HL-60 (cell line): ENCODE data around the gene TGFBR1.
A peak's percentile ranks its signal among the peaks of the same experiment; 100 is the strongest.

ENCODE experiments used
- DNase-seq, 2 experiments: peaks; one replicate each; pipeline ENCODE4 v3.0.0-alpha.2; 2010 to 2020; ENCODE audit warnings: low read depth in 1 of 2, low spot score in 1 of 2
- H3K27ac ChIP-seq: fragments of 250-450 bp; sonication (Bioruptor Pico); replicated peaks from 2 replicates; pipeline ENCODE4 v1.5.1; 2020; ENCODE audit warnings: mild to moderate bottlenecking, moderate library complexity
- H3K27me3 ChIP-seq: fragments of 250-450 bp; sonication (Bioruptor Pico); 2 replicates; pipeline ENCODE4 v1.5.1; 2021; ENCODE audit warnings: mild to moderate bottlenecking, moderate library complexity; ENCODE audit not compliant: insufficient read depth, poor library complexity, severe bottlenecking
- H3K4me3 ChIP-seq: replicated peaks from 2 replicates; pipeline ENCODE4 v1.5.1; 2011; ENCODE audit warnings: mild to moderate bottlenecking, control low read depth, low read length; ENCODE audit not compliant: insufficient read depth
- GABPA ChIP-seq: IDR thresholded peaks from 2 replicates; pipeline ENCODE4 v1.6.1; 2012; ENCODE audit warnings: low read depth
- POLR2AphosphoS5 ChIP-seq: IDR thresholded peaks from 2 replicates; pipeline ENCODE4 v1.6.1; 2012; ENCODE audit warnings: low read depth
- SPI1 ChIP-seq: IDR thresholded peaks from 2 replicates; pipeline ENCODE4 v1.6.1; 2012; ENCODE audit warnings: low read depth, mild to moderate bottlenecking, borderline replicate concordance
- TF ChIP-seq, protein P1 (sequence below): IDR thresholded peaks from one replicate; pipeline ENCODE4 v1.5.1; 2011; ENCODE audit warnings: low read length, control low read depth, inconsistent platforms; ENCODE audit not compliant: insufficient read depth
- TF ChIP-seq, protein P2 (sequence below): IDR thresholded peaks from 2 replicates; pipeline ENCODE4 v1.6.1; 2012; ENCODE audit warnings: low read depth; ENCODE audit not compliant: insufficient replicate concordance

TGFBR1 gene

GRCh38 chr9:99114049-99114440 is 9.1 kb downstream of the TGFBR1 start:
- Histone ChIP-seq H3K27me3 (no peaks in the 10 kb centered on the region), H3K27ac (no peak overlapping the region; the same call in 1 of the 2 replicates), H3K4me3 (no peak overlapping the region)
- no peak for DNase-seq
- TF ChIP-seq POLR2AphosphoS5: no peak
- no peak for TF ChIP-seq GABPA

DNA sequence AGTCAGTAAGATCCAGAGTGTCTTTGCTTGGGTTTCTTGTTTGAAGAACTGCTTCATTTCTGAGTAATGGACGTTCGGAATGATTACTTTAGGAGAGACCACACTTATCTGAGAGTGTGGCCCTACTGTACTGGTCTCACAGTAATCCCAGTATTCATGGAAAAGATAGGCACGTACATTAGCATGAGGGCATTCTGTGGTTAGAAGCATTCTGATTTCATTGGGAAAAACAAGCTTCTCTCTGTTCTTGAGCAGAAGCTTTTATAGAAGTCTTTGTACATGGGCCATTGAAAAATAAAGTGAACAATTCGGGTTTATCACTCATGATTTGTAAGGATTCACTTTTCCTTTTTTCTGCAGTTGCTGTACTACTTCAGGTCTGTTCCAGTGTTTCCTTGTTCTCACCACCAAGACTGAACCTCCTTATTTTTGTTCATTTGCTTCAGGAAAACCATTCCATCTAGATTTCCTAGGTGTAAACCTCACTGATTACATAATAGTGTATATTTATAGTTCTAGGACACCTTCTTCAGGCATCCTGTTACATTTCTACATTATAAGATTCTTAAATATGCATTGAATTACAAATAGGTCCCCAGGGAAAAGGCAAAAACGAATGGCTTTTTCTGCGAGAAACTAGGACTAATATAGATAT is 10.1 kb downstream of the TGFBR1 start:
- H3K4me3 ChIP-seq: no peak overlapping the region
- no peaks in the 10 kb centered on the region for H3K27me3 ChIP-seq
- TF ChIP-seq GABPA (no peak), SPI1 (no peak), POLR2AphosphoS5 (no peak)
- TF ChIP-seq, protein P1, sequence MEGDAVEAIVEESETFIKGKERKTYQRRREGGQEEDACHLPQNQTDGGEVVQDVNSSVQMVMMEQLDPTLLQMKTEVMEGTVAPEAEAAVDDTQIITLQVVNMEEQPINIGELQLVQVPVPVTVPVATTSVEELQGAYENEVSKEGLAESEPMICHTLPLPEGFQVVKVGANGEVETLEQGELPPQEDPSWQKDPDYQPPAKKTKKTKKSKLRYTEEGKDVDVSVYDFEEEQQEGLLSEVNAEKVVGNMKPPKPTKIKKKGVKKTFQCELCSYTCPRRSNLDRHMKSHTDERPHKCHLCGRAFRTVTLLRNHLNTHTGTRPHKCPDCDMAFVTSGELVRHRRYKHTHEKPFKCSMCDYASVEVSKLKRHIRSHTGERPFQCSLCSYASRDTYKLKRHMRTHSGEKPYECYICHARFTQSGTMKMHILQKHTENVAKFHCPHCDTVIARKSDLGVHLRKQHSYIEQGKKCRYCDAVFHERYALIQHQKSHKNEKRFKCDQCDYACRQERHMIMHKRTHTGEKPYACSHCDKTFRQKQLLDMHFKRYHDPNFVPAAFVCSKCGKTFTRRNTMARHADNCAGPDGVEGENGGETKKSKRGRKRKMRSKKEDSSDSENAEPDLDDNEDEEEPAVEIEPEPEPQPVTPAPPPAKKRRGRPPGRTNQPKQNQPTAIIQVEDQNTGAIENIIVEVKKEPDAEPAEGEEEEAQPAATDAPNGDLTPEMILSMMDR: no peak
- TF ChIP-seq, protein P2, sequence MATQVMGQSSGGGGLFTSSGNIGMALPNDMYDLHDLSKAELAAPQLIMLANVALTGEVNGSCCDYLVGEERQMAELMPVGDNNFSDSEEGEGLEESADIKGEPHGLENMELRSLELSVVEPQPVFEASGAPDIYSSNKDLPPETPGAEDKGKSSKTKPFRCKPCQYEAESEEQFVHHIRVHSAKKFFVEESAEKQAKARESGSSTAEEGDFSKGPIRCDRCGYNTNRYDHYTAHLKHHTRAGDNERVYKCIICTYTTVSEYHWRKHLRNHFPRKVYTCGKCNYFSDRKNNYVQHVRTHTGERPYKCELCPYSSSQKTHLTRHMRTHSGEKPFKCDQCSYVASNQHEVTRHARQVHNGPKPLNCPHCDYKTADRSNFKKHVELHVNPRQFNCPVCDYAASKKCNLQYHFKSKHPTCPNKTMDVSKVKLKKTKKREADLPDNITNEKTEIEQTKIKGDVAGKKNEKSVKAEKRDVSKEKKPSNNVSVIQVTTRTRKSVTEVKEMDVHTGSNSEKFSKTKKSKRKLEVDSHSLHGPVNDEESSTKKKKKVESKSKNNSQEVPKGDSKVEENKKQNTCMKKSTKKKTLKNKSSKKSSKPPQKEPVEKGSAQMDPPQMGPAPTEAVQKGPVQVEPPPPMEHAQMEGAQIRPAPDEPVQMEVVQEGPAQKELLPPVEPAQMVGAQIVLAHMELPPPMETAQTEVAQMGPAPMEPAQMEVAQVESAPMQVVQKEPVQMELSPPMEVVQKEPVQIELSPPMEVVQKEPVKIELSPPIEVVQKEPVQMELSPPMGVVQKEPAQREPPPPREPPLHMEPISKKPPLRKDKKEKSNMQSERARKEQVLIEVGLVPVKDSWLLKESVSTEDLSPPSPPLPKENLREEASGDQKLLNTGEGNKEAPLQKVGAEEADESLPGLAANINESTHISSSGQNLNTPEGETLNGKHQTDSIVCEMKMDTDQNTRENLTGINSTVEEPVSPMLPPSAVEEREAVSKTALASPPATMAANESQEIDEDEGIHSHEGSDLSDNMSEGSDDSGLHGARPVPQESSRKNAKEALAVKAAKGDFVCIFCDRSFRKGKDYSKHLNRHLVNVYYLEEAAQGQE: no peak
- no peak for DNase-seq
- H3K27ac ChIP-seq: no peak overlapping the region

- Histone ChIP-seq H3K4me3 (no peak overlapping the region), H3K27ac (no peak overlapping the region), H3K27me3 (no peaks in the 10 kb centered on the region)
- no peak for TF ChIP-seq GABPA
- TF ChIP-seq SPI1: no peak
- TF ChIP-seq, protein P2: no peak
- TF ChIP-seq, protein P1: no peak
- TF ChIP-seq POLR2AphosphoS5: no peak
- DNase-seq: no peak
Observed at GRCh38 chr9:99116003-99116411, 11.1 kb downstream of the TGFBR1 start.

GRCh38 chr9:99118782-99119466 is 14.0 kb downstream of the TGFBR1 start:
- peak in 1 of 2 experiments; percentile 85 for DNase-seq
- H3K27me3 ChIP-seq: no peaks in the 10 kb centered on the region
- H3K27ac ChIP-seq: peak overlapping the region; percentile 64
- TF ChIP-seq POLR2AphosphoS5 (no peak), SPI1 (peak; percentile 88), GABPA (no peak)
- TF ChIP-seq, protein P2: no peak
- TF ChIP-seq, protein P1: no peak
- no peak overlapping the region for H3K4me3 ChIP-seq
